HG03378 (cell line): ENCODE data around the gene OR6S1.

Experiments used
- ATAC-seq: cut with Tn5 transposase; IDR thresholded peaks from one replicate; pipeline ENCODE4 v1.9.1; 2021; ENCODE audit warnings: mild to moderate bottlenecking, moderate library complexity; ENCODE audit not compliant: unreplicated experiment

Gene OR6S1

DNA sequence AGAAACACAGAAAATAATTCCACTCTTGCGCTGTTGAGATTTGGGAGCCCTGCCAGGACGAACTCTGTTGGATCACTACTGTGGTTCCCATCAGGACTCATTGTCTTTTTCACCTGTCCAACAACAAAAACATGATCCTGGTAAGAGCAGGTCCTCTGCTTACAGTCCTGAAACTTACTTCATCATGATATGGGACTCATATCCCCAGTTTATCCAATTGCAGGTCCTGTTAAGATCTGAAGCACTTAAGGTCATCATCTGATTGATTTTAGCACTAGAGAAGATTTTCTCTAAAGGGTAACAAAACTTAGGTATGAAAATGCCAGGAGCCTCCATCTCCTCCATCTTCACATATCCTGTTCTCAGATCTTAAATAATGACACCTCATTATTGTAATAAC is at the start of gene OR6S1:
TSS of gene OR6S1 (minus strand) at position 101 of the 400 bp plus-strand sequence. CDS start at position 101, 0 bp downstream.
- ATAC-seq = no peak

DNA sequence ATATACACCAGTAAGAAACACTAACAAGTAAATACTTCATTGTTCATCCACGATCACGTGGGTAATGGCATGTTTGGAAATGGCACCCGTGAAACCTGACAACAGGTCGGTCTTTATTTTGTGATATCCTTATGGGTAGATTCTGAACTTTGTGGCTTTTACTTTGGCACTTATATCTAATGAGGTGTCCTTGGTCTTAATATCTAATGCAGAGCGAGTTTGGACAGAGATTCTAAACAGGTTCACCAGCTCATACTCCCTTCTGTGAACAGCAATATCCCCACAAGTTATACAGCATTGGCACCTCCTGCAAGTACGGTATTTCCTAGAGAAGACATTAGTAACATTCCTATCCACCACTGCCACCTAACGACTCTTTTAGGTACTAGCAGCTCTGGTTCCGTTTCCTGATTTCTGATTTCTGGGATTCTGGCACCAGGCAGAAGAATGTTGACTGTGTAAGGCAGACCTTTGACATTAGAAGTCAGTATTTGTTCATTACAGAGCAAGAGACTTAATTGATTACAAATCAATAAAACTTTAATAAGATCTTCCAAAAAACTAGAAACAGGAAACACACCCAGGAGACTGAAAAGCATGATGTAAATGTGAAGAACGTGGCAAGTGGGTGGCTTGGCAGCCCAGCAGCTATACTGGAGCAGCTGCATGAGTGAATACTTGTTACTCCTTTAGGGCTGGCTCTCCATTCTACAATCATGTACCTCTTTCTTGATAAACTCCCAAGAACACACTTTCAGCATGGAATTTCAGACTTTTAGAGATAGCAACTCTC is 49.6 kb upstream of the OR6S1 start:
- ATAC-seq = peak; percentile 72

DNA sequence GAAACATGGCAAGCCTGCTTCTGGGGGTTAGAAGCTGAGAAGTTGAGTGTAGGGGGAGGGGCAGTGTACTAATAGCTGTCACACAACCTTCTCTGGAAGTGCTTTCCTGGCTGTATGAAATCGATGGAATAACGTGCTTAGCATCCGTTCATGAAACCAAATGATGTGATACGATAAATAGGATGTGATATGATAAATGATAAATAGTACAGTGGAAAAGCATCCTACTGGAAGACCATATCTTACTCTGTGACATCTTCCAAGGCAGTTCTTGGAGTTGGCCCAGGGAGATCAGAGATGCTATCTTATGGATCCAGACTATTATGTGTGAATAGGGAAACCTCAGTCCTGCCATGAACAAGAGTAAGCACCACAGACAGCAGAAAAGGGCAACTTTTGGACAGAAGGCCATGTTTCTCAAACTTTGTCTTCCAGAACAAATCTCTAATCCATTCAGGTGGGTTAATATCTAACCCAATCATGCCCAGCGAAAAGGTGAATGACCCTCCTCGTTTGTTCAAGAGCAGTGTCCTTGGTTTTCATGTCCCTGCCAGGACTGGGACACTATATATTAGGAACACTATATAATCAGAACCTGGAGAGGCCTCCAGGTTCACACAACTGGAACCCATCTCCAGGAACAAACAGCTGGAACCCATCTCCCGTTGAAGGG is 46.8 kb upstream of the OR6S1 start, which contains the start of gene ANG:
TSS of gene ANG (plus strand) at position 598 of the 673 bp plus-strand sequence. CDS start 4,801 bp downstream, outside the sequence.
- no peak for ATAC-seq

GRCh38 chr14:20687362-20688166 is 46.1 kb upstream of the OR6S1 start:
- no peak for ATAC-seq

GRCh38 chr14:20686386-20687143 is 45.1 kb upstream of the OR6S1 start:
- ATAC-seq = no peak

DNA sequence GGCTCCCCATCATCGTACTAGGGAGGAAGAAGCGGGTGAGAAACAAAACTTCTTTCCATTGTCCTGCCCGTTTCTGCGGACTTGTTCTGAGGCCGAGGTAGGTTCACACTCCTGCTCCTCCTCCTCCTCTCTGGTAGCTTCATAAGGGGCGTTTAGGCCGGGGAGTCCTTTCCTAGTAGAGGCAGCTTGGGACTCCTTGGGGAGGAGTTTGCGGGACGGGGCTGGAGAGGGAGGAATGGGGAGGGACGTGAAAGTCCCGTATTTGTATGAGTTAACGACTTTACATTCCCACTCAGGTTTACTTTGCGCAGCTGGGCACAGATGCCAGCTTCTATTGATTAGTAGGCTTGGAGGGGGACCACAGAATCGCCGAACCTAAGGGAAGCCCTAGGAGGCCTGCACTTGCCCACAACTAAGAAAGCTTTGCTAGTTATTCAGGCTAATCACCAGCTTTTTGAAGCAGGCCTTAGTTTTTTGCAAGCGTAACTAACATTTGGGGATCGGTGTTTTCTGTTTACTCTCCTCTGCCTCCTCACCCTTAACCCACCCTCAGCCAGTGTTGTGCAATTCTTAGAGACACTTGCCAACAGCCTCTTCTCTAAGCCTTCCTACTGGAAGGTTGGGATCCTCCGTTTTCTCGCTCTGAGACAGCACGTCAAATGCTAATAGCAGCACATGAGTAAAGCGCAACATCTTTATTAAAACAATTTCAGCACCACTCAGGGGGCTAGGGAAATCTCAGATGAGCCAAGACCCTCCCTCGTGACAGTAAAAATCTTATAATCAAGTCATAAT is 43.4 kb upstream of the OR6S1 start:
- ATAC-seq = no peak

- peak; percentile 27 for ATAC-seq
These were observed 42.6 kb upstream of the OR6S1 start, which contains the start of gene RNASE4 for GRCh38 chr14:20683891-20684661. RNASE4 (plus strand) TSS chr14:20684560; CDS start chr14:20699372, 14,812 bp downstream.

DNA sequence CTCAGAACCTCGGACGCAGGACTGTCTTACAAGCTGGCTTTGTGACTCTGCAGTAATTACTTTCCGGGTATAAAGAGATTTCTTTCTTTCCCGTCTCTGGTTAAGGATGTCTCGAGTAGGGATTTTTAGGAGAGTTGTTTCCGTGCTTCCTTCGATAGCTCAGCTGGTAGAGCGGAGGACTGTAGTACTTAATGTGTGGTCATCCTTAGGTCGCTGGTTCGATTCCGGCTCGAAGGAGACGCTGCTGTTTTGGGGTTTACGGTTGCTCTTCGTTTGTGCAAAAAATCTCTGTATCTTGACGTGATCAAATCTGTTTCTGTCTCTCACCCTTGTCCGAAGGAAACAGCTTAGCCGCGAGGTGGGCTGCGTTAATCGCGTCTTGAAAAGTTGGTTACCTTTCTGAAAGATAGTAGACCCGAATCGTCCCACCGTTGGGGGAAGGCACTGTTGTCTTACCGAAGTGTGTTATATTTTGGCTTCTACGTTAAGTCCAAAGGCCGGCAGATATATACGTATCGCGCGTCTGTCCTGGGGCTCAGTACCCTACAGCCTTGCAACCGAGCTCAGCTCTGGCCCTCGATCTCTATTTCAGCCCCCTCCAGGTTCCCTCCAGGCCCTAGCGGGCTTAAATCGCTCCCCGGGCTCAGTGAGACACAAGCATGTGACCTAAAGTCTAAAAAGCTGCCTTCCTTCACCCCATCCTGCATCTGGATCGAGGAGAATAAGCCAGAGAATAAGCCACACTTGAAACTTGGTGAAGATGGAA is 41.8 kb upstream of the OR6S1 start:
- peak; percentile 34 for ATAC-seq

- ATAC-seq = peak; percentile 36
These were observed 41.1 kb upstream of the OR6S1 start for GRCh38 chr14:20682435-20683124.

GRCh38 chr14:20682127-20682434 is 40.6 kb upstream of the OR6S1 start:
- no peak for ATAC-seq

- ATAC-seq = peak; percentile 24
These were observed 40.0 kb upstream of the OR6S1 start for GRCh38 chr14:20681348-20682126.

DNA sequence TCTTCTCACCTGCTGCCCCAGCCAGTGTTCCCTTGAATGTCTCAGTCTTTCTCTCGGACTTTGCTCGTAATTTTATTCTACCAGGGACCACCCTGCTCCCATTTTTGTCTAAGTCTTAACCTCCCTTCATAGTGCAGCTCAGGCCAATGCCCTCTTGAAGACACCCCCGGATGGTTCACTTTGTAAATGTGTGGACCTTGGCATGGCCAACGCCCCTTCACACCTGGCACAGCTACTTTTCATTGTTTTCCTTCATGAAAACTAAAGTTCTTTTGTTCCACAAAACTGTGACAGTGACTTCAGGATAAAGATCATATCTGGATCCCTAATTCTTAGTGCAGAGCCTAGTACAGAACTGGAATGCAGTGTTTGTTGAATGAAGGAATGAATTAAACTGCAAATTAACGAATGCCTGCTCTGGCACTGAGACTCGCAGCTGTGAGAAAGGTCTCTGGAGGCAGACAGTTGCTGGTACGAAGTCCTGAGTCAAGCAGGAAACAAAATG is 39.4 kb upstream of the OR6S1 start:
- ATAC-seq = peak; percentile 17

- no peak for ATAC-seq
These were observed 38.9 kb upstream of the OR6S1 start for GRCh38 chr14:20680363-20680762.

GRCh38 chr14:20679907-20680306 is 38.4 kb upstream of the OR6S1 start:
- ATAC-seq = no peak

DNA sequence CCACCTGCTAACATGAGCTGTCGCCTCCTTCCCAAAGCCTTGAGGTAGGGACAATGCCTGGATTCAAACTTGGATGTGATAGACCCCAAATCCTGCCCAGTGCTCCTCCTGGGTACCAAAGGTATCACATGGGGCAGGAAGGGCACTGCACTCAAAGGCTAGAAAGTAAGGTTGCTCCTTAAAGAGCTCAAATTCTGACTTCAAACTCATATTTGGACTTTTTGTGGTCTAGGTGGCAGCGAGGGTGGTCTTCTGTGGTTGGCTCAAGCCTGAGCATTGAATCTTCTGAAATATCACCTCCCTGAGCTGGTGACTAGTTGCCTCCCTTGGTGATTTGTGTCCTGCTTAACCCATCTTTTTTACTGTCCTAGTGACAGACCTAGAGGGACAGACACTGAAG is 34.6 kb upstream of the OR6S1 start:
- ATAC-seq = no peak

DNA sequence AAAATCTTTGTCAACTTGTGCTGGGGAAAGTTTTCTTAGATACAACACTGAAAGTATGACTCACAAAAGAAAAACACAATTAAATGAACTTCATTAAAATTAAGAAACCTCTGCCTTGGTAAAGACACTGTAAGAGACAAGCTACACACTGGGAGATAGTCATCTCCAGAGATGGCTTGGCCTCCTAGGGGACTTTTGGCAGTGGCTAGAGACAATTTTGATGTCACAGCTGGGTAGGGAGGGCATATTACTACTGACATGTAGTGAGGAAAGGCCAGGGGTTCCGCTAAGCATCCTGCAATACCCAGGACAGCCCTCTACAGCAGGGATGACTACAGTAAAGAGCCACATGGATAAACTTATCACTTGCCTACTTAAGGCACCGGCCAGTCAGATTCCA is 34.2 kb upstream of the OR6S1 start:
- no peak for ATAC-seq
